Adrenal gland (tissue), 5 donors: ENCODE results near the gene CCNL1.

Experiments
- CTCF ChIP-seq, 6 experiments: fragments of 450-650 bp in 4 of 6; fragments of 200-600 bp in 2 of 6; sonication (generic) in 1 of 6; IDR thresholded peaks; 1 replicate in 5 of 6; 2 replicates in 1 of 6; pipeline versions ENCODE4 v1.5.1 to v1.8.0; 2016 to 2021; ENCODE audit warnings: antibody characterized with exemption in 6 of 6, mild to moderate bottlenecking in 2 of 6, moderate library complexity in 1 of 6
- POLR2A ChIP-seq, 2 donors: fragments of 450-650 bp; IDR thresholded peaks; one replicate each; pipeline ENCODE4 v1.6.1; 2017; ENCODE audit warnings: antibody characterized with exemption in 2 of 2, mild to moderate bottlenecking in 2 of 2, moderate library complexity in 1 of 2
- donor health status: DM: no; HTN: no; CAD: no.

GRCh38 chr3:157104521-157104920 is 55.4 kb downstream of the CCNL1 start:
- no peak for TF ChIP-seq POLR2A (IDR thresholded peaks at IDR 0.05)
- no peak for TF ChIP-seq CTCF (IDR thresholded peaks at IDR 0.05)
